ENCODE results near the gene TSPOAP1.

Gene TSPOAP1, protein sequence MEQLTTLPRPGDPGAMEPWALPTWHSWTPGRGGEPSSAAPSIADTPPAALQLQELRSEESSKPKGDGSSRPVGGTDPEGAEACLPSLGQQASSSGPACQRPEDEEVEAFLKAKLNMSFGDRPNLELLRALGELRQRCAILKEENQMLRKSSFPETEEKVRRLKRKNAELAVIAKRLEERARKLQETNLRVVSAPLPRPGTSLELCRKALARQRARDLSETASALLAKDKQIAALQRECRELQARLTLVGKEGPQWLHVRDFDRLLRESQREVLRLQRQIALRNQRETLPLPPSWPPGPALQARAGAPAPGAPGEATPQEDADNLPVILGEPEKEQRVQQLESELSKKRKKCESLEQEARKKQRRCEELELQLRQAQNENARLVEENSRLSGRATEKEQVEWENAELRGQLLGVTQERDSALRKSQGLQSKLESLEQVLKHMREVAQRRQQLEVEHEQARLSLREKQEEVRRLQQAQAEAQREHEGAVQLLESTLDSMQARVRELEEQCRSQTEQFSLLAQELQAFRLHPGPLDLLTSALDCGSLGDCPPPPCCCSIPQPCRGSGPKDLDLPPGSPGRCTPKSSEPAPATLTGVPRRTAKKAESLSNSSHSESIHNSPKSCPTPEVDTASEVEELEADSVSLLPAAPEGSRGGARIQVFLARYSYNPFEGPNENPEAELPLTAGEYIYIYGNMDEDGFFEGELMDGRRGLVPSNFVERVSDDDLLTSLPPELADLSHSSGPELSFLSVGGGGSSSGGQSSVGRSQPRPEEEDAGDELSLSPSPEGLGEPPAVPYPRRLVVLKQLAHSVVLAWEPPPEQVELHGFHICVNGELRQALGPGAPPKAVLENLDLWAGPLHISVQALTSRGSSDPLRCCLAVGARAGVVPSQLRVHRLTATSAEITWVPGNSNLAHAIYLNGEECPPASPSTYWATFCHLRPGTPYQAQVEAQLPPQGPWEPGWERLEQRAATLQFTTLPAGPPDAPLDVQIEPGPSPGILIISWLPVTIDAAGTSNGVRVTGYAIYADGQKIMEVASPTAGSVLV (N-terminal part only)

GRCh38 chr17:58328195-58329034 is at the start of gene TSPOAP1:
TSS of gene TSPOAP1 (minus strand) at chr17:58328795. CDS start at chr17:58327920, 875 bp downstream.
- DNase-seq (ENCODE audit: low read depth), result no peak

DNA sequence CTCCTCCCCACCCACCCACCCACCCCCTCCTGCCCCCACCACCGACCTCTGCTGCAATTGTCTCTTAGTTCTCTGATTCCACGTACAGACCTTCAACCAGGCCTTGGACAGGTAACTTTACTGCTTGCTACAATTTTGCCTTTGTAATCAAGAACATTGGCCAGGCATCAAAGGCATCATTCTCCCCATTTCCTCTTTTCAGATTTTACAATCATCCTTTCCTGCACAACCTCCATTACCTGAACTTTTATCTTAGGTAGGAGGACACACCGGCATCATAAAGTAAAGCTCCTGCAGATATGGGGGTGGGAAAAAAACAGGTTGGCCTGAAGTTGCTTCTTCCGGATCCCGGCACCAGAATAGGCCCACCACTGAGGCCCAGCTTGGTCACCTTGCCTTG is 49.1 kb upstream of the TSPOAP1 start:
- DNase-seq (ENCODE audit: low read depth), result no peak

DNA sequence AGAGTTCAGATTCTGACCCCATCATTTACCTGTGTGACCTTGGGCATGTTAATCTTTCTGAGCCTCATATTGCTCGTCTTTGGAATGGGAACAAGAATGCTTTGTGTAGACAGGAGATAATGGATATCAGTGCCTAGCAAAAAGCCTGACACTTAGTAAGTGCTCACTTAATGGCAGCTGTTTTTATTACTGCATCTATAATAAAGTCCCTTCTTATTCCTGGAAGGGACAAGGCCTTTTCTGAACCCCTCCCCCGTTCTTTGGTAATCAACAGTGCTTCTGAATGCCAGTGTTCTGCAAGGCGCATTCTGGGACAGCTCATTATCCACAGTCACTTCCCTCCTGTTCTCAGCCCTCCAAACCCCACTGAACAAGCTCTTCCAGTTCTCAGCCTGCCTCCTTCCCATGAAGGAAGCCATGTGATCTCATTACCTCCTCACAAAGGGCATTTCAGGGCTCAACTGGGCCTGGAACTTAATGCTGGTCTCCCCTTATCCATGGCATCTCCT is 48.6 kb upstream of the TSPOAP1 start:
- no peak for DNase-seq (ENCODE audit: low read depth)

GRCh38 chr17:58376472-58377000 is 47.9 kb upstream of the TSPOAP1 start:
- DNase-seq (ENCODE audit: low read depth), result no peak

DNA sequence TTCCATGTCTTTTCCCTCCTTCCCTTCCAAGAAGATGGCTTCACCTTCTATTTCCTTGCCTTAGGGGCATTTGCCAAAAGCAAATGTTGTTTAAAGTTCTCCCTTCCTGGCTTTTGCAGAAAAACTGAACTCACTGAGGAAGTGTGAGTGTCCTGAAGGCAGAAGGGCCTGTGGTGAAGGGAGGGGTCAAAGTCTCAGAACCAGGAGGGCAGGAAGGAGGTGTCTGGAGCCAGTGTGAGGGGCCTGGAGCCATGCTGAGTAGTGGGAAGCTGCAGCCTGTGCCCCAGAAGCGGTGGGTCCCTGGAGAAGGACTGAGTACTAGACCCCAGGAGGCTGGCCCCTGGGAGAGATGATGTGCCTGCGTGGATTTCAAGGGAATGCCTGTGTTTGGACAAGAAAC is 47.2 kb upstream of the TSPOAP1 start:
- DNase-seq (ENCODE audit: low read depth), result no peak

GRCh38 chr17:58375256-58375655 is 46.7 kb upstream of the TSPOAP1 start:
- no peak for DNase-seq (ENCODE audit: low read depth)

DNA sequence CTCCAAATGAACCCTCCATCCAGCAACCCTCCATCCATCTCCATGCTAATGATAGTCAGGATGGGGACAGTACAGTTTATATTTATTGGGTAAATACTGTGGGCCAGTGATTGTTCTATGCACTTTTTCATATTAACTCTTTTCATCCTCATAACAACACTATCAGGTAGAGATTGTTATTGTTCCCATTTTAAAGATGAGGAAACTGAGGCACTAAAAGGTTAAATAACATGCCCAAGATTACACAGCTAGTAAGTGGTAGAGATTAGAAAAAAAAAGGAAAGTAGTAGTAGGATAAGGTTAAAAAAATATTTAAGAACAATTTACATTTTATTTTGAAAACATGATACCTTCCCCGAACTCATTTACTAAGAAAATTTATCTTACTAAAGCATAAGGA is 45.3 kb upstream of the TSPOAP1 start:
- no peak for DNase-seq (ENCODE audit: low read depth)

GRCh38 chr17:58373003-58373402 is 44.4 kb upstream of the TSPOAP1 start:
- no peak for DNase-seq (ENCODE audit: low read depth)

DNA sequence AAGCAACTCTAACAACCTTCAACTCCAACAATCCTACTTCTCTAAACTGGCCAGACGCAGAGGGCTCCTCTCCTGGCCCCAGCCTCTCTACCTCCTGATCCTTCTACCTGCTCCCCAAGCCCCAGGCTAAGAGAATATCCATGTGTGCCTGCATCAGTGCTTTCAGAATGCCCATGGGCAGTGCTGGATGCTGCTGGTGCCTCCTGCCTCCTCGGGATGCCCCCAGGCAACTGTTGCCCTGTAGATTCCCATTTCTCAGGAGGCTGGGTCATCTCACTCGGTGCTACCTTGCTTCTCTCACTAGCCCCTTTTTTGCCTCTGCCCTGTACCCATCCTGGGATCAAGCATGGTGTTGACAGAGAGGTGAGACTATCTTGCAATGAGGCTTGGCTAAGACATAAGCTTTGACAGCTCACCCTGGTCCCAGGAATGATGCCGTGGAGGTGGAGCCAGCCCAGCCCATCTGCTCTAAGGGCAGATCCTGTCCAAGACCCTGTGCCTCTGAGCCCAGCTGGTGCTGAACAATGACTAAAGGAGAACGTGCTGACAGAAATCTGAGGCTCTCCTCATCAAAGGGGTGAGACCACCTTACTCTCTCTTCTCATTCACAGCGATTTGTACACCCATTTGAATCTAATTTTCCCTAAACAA is 42.8 kb upstream of the TSPOAP1 start:
- DNase-seq (ENCODE audit: low read depth), result no peak

- DNase-seq (ENCODE audit: low read depth), result no peak
Observed at GRCh38 chr17:58370716-58371115, 42.1 kb upstream of the TSPOAP1 start.

GRCh38 chr17:58370309-58370708 is 41.7 kb upstream of the TSPOAP1 start:
- DNase-seq (ENCODE audit: low read depth), result no peak

DNA sequence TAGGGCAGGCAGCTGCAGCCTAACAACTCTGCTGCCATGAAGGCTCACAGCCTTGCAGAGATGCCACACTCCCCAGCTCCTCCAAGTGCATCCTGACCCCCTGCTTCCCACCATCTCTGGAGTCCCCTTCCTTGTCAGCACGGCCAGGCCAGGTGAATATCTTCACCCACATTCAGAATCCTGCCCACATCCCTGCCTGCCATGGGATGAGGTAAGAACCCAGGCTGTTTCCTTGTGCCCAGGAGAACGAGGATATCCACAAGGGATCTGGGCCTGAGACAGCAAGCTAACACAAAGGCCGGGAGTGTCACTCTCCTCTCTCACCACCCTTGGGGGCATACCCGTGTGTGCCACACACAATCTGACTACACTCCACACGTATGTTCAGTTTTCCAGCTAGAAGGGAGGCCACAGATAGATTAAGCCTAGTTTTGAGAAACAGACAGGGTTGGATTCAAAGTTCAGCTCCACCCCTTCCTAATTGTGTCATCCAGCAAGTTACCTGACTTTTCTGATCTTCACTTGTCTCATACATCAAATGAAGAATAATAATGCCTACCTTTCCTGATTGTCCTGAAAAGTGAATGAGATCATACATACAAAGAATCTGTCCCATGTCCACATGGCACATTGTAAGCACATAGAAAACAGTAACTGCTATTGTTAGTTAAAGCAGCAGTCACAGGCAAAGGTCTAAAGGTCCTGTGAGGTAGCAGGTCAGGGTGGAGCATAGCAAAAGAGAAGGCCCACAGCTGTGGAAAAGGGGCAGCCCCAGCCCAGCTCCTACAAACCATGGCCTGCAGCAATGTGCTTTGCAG is 40.8 kb upstream of the TSPOAP1 start:
- DNase-seq (ENCODE audit: low read depth), result no peak

GRCh38 chr17:58368860-58369213 is 40.2 kb upstream of the TSPOAP1 start:
- no peak for DNase-seq (ENCODE audit: low read depth)

DNA sequence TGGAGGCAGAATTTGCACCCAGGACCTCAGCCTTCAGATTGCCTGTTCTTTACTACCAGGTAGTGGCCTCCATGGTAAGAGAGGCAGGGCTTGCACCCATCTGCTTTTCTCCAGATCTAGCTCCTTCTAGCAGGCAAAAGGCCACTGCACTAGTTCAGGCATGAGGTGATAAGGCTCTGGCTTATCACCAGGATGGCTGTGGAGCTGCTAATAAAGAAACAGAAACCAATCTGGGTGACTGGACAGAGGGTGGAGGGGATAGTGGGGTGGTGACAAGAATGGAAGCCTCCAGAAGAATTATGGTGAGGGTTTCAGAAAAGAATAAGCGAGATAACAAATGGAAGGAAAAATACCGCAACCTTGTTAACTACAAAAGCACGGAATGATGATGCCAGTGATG is 38.9 kb upstream of the TSPOAP1 start:
- no peak for DNase-seq (ENCODE audit: low read depth)

DNA sequence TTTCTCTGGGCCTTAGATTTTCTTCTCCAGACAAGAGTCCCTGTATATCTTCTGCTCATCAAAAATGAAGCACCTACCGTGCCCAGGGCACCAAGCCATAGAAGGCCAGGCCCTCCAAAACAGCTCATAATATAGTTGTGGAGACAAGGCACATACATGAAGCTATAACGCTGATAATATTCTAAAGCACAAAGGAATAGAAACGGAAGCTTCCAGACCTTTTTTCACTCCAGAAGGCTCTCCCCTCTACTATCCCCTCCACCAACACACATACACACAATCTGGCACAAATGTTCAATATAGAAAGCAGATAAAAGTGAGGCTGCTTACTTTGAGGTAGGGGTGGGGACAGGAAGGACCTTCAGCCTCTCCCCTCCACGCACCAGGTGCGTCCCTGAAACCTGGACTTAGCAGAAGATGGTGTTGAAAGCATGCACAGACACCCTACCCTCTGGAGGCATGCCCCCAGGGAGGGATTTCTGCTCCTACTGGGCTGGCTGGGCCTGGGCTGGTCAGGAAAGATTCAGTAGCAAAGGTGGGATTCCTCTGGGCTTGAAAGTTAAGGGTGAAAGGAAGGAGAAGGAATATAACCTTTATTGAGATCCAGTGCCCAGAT is 37.5 kb upstream of the TSPOAP1 start:
- DNase-seq (ENCODE audit: low read depth), result no peak

DNA sequence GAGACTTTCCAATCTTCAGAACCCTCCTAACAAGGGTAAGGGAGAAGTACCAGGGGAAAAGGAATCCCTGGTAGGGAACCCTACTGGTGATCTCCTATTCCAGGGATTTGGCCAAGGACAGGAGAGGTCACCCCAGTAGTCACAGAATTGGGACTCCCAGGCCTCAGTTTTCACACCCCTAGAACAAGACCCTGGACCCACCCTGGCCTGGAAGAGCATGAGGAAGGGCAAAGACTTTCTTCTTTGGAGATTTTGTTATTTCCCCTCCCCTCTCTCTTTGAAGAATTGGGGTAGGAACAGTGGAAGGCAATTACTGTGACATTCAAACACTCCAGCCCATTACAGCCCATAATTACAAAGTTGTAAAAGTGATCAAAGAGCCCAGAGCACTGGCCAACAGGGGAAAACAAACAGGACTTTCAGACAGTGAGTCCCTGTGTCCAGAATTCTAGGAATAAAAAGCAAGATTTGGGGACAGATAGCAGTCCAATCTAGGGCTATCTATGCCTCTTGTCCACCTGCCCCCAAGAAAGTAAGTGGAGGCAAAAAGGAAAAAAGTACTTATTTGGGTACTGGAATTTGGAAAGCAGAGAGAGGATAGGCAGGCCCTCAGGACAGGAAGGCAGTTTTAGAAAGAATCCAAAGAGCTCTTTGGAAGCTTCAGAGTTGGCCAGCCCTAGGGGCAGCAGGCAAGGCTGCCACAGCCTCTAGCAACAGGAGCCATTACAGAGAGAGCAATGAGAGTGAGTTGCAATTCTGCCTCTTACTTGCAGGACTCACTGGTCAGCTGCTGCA is 36.8 kb upstream of the TSPOAP1 start:
- no peak for DNase-seq (ENCODE audit: low read depth)

DNA sequence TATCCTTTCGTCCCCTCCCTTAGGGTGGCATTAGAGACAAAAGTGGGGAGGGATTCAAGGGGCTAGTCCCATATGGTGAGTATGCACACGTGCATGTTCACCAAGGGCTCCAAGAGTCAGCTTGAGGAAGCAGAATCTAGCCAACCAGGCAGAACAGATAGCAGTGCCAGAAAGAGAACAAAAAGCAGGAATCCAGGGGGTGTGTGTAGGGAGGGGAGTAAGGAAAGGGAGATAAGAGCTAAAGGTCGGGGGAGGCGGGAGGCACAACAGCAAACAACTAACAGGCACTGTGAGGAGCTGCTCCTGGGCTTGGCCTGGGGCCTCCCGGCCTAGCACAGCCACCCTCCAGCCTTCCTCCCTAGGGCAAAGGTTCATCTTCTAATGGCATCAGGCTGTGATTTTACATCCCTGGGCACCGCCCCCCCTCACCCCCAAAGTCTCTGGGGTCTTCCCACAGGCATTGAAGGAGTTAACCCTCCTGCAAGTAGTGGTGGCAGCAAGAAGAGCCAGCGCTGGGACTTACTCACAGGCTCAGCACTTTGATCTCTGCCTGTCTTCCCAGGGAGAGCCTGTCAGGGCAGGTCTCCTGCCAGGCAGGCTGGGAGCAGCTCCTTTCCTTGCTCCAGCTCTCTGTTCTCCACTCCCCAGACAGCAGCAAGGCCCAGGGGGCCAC is 35.8 kb upstream of the TSPOAP1 start:
- no peak for DNase-seq (ENCODE audit: low read depth)
